ENCODE data around the gene ASH1L.

- no peak for TF ChIP-seq SUZ12 (IDR thresholded peaks at IDR 0.05; ENCODE audit: extremely low read depth, insufficient read depth, insufficient read length)
- TF ChIP-seq ZNF274 (IDR thresholded peaks at IDR 0.05; ENCODE audit: low read depth, low read length), result no peak
Measured at GRCh38 chr1:155553349-155553748, 9.3 kb downstream of the ASH1L start.
